GM12878 (cell line): ENCODE measurements around the gene ALG5. TPM values are rescaled to one million over a fixed set of nuclear protein-coding genes. Genes with fewer than 3 reads are reported as not detected.

Source experiments
- ATAC-seq: fragments of 200-7000 bp; cut with Tn5 transposase; 3 replicates; pipeline ENCODE4 v1.9.1; 2020; ENCODE audit warnings: mild to moderate bottlenecking, moderate library complexity
- BruUV-seq: library from RNA; stranded (reverse); fragments of 400-500 nt; replicated peaks from 2 replicates; lab custom pipeline; 2021; lab: Mats Ljungman, UMichigan
- CTCF ChIA-PET: fragments of 300-600 bp; sonication (Branson Sonifier 250); formaldehyde crosslinking; extraction: SDS; loops from one replicate; lab custom pipeline; 2021; ENCODE audit warnings: inconsistent platforms; lab: Yijun Ruan, JAX
- POLR2A ChIA-PET: fragments of 350-600 bp; formaldehyde crosslinking; extraction: SDS; loops from one replicate; lab custom pipeline; 2021; ENCODE audit warnings: inconsistent platforms; lab: Charles Lee
- RAD21 ChIA-PET: fragments of 300-600 bp; sonication (Branson Sonifier 250); formaldehyde crosslinking; loops from one replicate; lab custom pipeline; 2023; ENCODE audit warnings: antibody characterized with exemption; ENCODE audit not compliant: unreplicated experiment; lab: Charles Lee
- SMC1A ChIA-PET: fragments of 300-600 bp; sonication (Branson Sonifier 250); formaldehyde crosslinking; loops from one replicate; lab custom pipeline; 2023; ENCODE audit not compliant: unreplicated experiment, uncharacterized antibody; lab: Charles Lee
- DNase-seq: peaks from one replicate; pipeline ENCODE4 v3.0.0-alpha.2; 2011; ENCODE audit warnings: low read depth, low spot score
- FAIRE-seq: peaks from 3 replicates; lab custom pipeline; 2011; peaks lifted over from hg19 to GRCh38; lab: Jason Lieb, UNC
- H2AFZ ChIP-seq: 2 replicates; pipeline ENCODE4 v1.6.0; 2011; ENCODE audit warnings: low read depth, low read length, control low read depth; ENCODE audit not compliant: control insufficient read depth
- H3K27ac ChIP-seq: 2 replicates; pipeline ENCODE4 v1.5.1; 2011; ENCODE audit warnings: control low read depth; ENCODE audit not compliant: control insufficient read depth, insufficient read depth
- H3K27me3 ChIP-seq, 2 experiments: replicated peaks in 1 of 2; 2 replicates each; pipeline versions ENCODE4 v1.6.0 to v1.6.1; 2011; ENCODE audit warnings: low read length in 1 of 2; ENCODE audit not compliant: control insufficient read depth in 2 of 2, insufficient read depth in 2 of 2
- H3K36me3 ChIP-seq, 2 experiments: 2 replicates each; pipeline ENCODE4 v1.5.1; 2011; ENCODE audit warnings: low read length in 1 of 2; ENCODE audit not compliant: control insufficient read depth in 2 of 2, insufficient read depth in 2 of 2
- H3K4me1 ChIP-seq: 2 replicates; pipeline ENCODE4 v1.6.1; 2011; ENCODE audit warnings: mild to moderate bottlenecking, low read length, moderate library complexity, mixed read lengths; ENCODE audit not compliant: control insufficient read depth, insufficient read depth
- H3K4me2 ChIP-seq: 2 replicates; pipeline ENCODE4 v1.6.0; 2011; ENCODE audit warnings: control low read depth; ENCODE audit not compliant: control insufficient read depth, insufficient read depth
- H3K4me3 ChIP-seq: fragments of 200-600 bp; sonication (generic); 2 replicates; pipeline ENCODE4 v1.5.1; 2016
- H3K79me2 ChIP-seq: 2 replicates; pipeline ENCODE4 v1.6.0; 2011; ENCODE audit warnings: low read length; ENCODE audit not compliant: control insufficient read depth, insufficient read depth
- H3K9ac ChIP-seq: 2 replicates; pipeline ENCODE4 v1.8.0; 2011; ENCODE audit warnings: low read length, control low read depth, mixed read lengths; ENCODE audit not compliant: control insufficient read depth, insufficient read depth
- H3K9me3 ChIP-seq: replicated peaks from 3 replicates; pipeline ENCODE4 v1.5.1; 2011; ENCODE audit warnings: mild to moderate bottlenecking, low read length; ENCODE audit not compliant: control insufficient read depth, insufficient read depth
- H4K20me1 ChIP-seq: 2 replicates; pipeline ENCODE4 v1.6.0; 2011; ENCODE audit not compliant: control insufficient read depth, insufficient read depth
- BCL11A ChIP-seq: IDR thresholded peaks from 2 replicates; pipeline ENCODE4 v1.6.1; 2011; ENCODE audit warnings: low read depth, low read length
- EGR1 ChIP-seq, 2 experiments: IDR thresholded peaks; 1 replicate in 1 of 2; 2 replicates in 1 of 2; pipeline ENCODE4 v1.6.1; 2011 to 2012; ENCODE audit warnings: low read depth in 2 of 2, low read length in 2 of 2, borderline replicate concordance in 1 of 2, mild to moderate bottlenecking in 1 of 2, moderate library complexity in 1 of 2
- NFYB ChIP-seq: IDR thresholded peaks from 2 replicates; pipeline ENCODE4 v1.6.1; 2011; ENCODE audit warnings: low read depth, mild to moderate bottlenecking, low read length, improper control_type of control experiment, moderate library complexity; ENCODE audit not compliant: insufficient read depth
- POLR2AphosphoS2 ChIP-seq: IDR thresholded peaks from 2 replicates; pipeline ENCODE4 v1.6.1; 2011; ENCODE audit warnings: low read depth, mild to moderate bottlenecking, low read length, improper control_type of control experiment, moderate library complexity
- SUZ12 ChIP-seq: fragments of 200-600 bp; sonication (generic); IDR thresholded peaks from one replicate; pipeline ENCODE4 v1.6.1; 2018; ENCODE audit warnings: antibody characterized with exemption, mild to moderate bottlenecking; ENCODE audit not compliant: unreplicated experiment
- WGBS: methylation state at CpG from one replicate; pipeline ENCODE4 v1.1.6; 2016; ENCODE audit warnings: low lambda C conversion rate; ENCODE audit not compliant: insufficient replicate concordance, insufficient coverage; ENCODE audit errors: missing lambda C conversion rate; 5-methylcytosine and 5-hydroxymethylcytosine counted together
- in situ Hi-C: fragments of 300-500 bp; cut with MboI; formaldehyde crosslinking; loops from 9 replicates; pipeline ENCODE4 v1.14.3; 2018; ENCODE audit warnings: mixed read lengths
- intact Hi-C: fragments of 100-400 bp; cut with micrococcal nuclease; formaldehyde crosslinking; loops from one replicate; pipeline ENCODE4 v1.14.2; 2022; ENCODE audit not compliant: unreplicated experiment
- polyA plus RNA-seq, 11 experiments: library from polyadenylated mRNA; depleted of rRNA in 4 of 11; unstranded in 6 of 11; stranded (reverse) in 5 of 11; fragments of >200 nt; fragmentation: Nextera tagmentation in 4 of 11; fragmentation: Illumina TruSeq in 1 of 11; extraction: Ambion mirVana in 4 of 11; extraction: Trizol in 1 of 11; gene quantifications; 1 replicate in 1 of 11; 2 replicates in 10 of 11; pipeline versions ENCODE4 v1.2.1 to v1.2.3, GENCODE V29; 2011 to 2016; ENCODE audit warnings: inconsistent platforms in 2 of 11, missing spikeins in 2 of 11, low read depth in 1 of 11
- total RNA-seq, 4 experiments: library from RNA; depleted of rRNA in 3 of 4; stranded (reverse); fragments of >200 nt in 3 of 4; fragmentation: Illumina TruSeq in 1 of 4; extraction: Trizol in 1 of 4; gene quantifications; 2 replicates each; pipeline versions ENCODE4 v1.2.1 to v1.2.3, GENCODE V29; 2013 to 2021
- TF ChIP-seq, protein P1 (sequence below): fragments of 150-350 bp; IDR thresholded peaks from 2 replicates; pipeline ENCODE4 v1.6.1; 2014; ENCODE audit warnings: mild to moderate bottlenecking, low read depth, low read length
- TF ChIP-seq, protein P2 (sequence below): fragments of 450-650 bp; conservative IDR thresholded peaks from 2 replicates; pipeline ENCODE4 v1.6.1; 2017; ENCODE audit warnings: mild to moderate bottlenecking, moderate library complexity

Gene ALG5
- total and polyA plus RNA-seq, 10 of the 15 experiments (the other 5 are each of a cell fraction or from before 2014, with no cell fraction given): 23.9 to 82.2 (median 42.5) TPM

DNA sequence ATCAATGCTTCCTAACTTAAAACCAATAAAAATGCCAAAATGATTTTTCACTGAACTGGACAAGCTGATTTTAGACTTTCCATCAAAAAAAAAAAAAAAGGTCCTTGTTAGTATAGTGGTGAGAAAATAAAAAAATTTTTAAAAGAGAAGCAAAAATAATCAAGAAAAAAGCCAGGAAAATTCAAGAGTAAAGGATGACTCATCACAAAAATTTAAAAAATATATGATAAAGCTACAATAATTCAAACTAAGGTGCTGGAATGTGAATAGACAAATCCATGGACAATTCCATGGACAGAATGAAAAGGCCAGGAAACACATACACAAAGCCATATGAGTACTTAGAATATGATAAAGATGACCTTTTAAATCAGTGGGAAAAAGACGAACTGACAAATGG, 26.1 kb downstream of the ALG5 start:
- Histone ChIP-seq H3K9me3 (peaks cover 5% of the 10 kb centered on the region; the same call in 2 of the 3 replicates), H3K4me1 (peaks cover 7% of the 10 kb centered on the region; the same call in 1 of the 2 replicates), H2AFZ (no peak overlapping the region), H3K4me3 (no peak overlapping the region), H3K4me2 (0 out of 2 replicates have a peak overlapping the region, but pooled peaks have one; percentile 7), H3K27me3 (no peaks in the 10 kb centered on the region), H3K9ac (no peak overlapping the region), H4K20me1 (no peaks in the 10 kb centered on the region), H3K27ac (no peak overlapping the region), H3K79me2 (no peaks in the 10 kb centered on the region; the same call in 1 of the 2 replicates), H3K36me3 (peaks cover 0 to 3% of the 10 kb centered on the region in 2 experiments)
- ATAC-seq: no peak
- no peak for DNase-seq
- WGBS: 96% methylated on average over 1 of the region's 1 CpG
- ChIA-PET SMC1A (interaction anchor here (0.6 to 1.7 kb wide), 9 partner anchors 8 to 530 kb away, joined by 3 to 5 read pairs (median 3); no protein-coding TSS in a partner anchor), RAD21 (interaction anchor here (0.7 to 1.5 kb wide), 3 partner anchors 8 to 20 kb away, joined by 3 to 4 read pairs (median 3); no protein-coding TSS in a partner anchor), POLR2A (interaction anchor here (0.6 kb wide), 1 partner anchor 60 kb away, joined by 3 read pairs; no protein-coding TSS in a partner anchor), CTCF (interaction anchor here (0.6 to 2.2 kb wide), 6 partner anchors 9 to 690 kb away, joined by 3 to 13 read pairs (median 3); partner anchors contain the start of gene EXOSC8)
- no peak for FAIRE-seq
- intact Hi-C loops: no loop called here
- no TSS peak for BruUV-seq
- TF ChIP-seq SUZ12 (no peak), NFYB (no peak), BCL11A (no peak), EGR1 (IDR thresholded peaks at IDR 0.05; ENCODE audit: borderline replicate concordance in 1 of 2, low read depth in 2 of 2, low read length in 2 of 2) (no peak), POLR2AphosphoS2 (no peak)
- TF ChIP-seq, protein P1, sequence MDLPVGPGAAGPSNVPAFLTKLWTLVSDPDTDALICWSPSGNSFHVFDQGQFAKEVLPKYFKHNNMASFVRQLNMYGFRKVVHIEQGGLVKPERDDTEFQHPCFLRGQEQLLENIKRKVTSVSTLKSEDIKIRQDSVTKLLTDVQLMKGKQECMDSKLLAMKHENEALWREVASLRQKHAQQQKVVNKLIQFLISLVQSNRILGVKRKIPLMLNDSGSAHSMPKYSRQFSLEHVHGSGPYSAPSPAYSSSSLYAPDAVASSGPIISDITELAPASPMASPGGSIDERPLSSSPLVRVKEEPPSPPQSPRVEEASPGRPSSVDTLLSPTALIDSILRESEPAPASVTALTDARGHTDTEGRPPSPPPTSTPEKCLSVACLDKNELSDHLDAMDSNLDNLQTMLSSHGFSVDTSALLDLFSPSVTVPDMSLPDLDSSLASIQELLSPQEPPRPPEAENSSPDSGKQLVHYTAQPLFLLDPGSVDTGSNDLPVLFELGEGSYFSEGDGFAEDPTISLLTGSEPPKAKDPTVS: no peak
- TF ChIP-seq, protein P2, sequence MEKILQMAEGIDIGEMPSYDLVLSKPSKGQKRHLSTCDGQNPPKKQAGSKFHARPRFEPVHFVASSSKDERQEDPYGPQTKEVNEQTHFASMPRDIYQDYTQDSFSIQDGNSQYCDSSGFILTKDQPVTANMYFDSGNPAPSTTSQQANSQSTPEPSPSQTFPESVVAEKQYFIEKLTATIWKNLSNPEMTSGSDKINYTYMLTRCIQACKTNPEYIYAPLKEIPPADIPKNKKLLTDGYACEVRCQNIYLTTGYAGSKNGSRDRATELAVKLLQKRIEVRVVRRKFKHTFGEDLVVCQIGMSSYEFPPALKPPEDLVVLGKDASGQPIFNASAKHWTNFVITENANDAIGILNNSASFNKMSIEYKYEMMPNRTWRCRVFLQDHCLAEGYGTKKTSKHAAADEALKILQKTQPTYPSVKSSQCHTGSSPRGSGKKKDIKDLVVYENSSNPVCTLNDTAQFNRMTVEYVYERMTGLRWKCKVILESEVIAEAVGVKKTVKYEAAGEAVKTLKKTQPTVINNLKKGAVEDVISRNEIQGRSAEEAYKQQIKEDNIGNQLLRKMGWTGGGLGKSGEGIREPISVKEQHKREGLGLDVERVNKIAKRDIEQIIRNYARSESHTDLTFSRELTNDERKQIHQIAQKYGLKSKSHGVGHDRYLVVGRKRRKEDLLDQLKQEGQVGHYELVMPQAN: no peak
- in situ Hi-C loops: no loop called here
